ENCODE results near the gene WDR82.

Gene WDR82

DNA sequence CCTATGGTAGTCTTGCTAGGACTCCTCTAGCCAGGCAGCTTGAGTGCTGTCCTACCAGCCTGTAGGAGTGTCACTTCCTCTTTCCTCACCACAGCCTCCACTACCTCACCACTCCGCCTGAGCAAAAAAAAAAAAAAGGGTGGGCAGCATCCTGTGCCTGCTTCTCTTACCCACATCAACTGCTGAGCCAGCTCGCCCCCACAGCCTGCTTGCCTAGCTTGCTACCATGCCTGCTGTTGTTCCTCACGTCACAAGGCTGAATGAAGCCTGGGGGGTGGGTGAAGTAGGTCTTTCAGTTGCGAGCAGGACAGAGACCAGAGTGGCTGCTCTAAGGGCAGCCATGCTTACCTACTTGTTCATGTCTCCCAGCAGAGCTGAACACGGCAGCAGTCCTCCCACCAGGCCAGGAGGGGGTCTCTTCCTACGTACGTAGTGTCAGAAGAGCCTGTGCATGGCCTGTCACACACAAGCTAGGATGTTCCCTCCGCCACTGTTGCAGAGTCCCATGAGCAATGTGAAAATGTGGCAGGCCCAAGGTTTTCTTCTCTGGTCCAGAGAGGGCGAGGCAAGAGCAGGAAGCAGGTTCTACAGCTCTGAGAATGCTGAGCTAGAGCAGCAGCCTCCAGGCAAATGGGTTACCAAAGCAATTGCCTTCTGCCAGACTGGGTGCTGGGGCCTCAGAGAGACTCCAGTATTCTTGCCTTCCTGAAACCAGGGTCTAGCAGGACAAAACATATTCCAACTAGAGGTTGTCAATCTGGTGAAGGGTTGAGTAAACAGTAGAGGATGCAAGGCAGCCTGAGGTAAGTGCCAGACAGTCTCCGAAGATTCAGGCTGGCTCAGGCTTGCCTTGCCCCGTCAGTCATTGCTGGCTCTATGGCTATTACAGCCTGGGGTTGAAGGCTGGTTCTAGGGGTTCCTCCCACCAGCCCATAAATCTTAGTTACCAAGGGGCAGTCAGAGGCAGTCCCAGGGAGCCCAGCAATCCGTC, 24.8 kb downstream of the WDR82 start:
- no peak for DNase-seq (ENCODE audit: low spot score)

DNA sequence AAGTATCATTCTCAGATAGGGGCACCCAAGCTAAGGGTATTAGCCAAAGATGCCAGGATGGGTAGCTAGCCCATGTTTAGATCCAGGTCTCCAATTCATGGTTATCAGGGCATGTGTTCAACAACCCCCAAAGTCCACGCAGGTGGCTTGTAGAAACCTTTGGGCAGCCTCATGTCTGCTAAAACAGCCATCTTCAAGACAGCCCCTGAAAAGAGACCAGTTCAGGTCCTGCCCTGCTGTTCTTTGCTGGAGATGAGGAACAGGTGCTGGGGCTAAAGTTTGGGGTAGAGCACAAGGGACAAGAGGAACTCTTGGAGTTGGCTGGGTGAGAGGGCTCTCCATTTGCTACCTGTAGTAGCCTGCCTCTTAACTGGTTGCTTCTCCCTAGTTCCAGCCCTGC, 28.3 kb downstream of the WDR82 start:
- no peak for DNase-seq (ENCODE audit: low spot score)

DNA sequence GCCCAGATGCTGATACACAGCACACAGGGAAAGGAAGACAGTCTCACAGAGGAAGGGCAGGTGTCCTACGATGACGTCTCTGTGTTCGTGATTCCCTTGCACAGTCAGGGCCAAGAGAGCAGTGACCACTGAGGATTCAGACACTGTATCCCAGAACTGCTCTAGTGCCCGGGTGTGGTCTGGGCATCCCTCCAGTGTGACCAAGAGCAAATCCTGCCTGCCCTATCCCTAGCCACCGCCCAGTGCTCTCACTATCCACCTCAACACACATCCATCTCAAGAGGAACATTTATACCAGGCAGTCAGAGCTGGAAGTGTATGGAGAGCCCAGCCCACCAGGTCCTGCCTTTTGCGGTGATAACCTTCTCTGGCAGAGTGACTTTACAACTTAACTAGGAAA, 28.8 kb downstream of the WDR82 start:
- no peak for DNase-seq (ENCODE audit: low spot score)

DNA sequence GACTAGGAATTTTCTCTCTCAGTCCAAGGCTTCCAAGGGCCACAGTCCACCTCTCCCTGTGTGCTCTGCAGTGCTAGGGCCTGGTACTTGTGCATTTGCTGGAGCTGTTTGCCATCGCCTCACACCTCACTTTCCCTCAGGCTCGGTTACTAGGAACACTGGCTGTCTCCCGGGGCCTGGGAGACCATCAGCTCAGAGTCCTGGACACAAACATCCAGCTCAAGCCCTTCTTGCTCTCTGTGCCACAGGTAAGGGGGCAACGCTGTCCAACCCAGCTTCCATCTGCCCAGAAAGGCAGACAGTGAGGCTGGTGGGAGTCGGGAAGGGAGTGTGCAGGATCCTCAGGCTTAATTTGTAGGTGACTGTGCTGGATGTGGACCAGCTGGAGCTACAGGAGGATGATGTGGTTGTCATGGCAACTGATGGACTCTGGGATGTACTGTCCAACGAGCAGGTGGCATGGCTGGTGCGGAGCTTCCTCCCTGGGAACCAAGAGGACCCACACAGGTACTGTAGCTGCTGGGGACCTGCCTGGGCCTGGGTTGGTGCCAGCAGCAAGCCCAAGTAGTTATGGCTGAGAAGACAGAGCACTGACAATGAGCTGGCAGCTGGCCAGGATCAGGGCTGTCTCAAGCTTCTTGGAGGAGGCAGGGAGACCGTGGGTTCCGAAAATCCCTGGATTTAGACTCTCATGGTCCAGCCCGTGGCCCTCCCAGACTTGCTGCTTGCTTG, 29.5 kb downstream of the WDR82 start:
- no peak for DNase-seq (ENCODE audit: low spot score)

DNA sequence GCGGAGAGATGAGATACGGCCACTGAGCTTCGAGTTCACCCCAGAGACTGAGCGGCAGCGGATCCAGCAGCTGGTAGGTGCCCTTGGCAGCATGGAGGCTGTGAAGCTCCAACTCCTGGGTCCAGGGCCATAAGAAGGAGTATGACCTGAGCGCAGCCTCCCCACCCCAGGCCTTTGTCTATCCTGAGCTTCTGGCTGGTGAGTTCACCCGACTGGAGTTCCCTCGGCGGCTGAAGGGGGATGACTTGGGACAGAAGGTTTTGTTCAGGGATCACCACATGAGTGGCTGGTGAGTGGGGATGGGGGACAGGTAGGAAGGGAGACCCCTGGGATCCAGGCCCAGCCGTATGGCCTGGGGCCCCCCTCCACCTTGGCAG, 30.3 kb downstream of the WDR82 start:
- no peak for DNase-seq (ENCODE audit: low spot score)

DNA sequence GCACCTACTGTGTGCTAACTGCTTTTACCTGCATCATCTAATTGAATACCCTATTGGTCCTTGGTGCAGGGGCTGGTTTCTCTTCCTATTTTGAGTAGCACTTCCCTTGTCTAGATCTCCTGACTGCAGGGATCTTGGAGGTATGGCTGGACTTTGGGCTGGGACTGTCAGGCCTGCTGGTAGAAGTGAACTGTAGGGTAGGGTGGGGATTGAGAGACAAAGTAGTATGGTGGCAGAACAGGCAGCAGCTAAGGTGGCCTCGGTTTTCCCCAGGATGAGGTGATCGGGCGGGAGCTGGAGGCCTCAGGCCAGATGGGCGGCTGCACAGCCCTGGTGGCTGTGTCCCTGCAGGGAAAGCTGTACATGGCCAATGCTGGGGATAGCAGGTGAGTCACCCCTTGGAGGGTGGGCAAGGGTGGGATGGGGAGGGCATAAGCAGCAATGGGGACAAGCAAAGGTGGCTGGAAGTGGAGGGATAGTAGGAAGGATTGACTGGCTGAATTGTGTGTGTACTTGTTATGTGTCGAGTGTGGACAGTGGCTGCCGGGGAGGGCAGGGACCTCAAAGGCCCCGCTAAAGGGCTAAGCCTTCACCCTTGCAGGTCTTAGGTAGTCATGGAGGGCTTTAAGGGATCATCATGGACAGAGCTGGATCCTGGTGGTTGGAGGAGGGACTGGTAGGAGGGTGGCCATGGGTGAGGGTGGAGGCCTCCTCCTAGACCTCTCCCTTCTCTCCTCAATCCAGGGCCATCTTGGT, 30.9 kb downstream of the WDR82 start:
- DNase-seq (ENCODE audit: low spot score) = no peak

DNA sequence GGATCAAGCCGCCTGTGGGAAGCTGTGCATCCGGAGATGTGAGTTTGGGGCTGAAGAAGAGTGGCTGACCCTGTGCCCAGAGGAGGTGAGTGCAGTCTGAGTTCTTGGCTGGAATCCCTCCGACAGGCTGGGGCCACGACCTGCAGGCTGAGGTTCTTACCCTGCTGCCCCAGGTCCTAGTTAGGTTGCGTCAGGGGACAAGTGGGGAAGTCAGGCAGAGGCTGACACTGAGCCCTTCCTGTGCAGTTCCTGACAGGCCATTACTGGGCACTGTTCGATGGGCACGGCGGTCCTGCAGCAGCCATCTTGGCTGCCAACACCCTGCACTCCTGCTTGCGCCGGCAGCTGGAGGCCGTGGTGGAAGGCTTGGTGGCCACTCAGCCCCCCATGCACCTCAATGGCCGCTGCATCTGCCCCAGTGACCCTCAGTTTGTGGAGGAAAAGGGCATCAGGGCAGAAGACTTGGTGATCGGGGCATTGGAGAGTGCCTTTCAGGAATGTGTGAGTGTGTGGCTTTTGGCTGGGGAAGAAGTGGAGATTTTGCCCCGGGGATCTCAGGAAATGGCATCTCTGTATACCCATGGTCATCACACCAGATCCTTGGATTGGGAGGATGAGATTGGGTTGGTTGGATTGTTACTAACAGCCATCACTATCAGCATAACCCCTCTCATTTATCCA, 31.6 kb downstream of the WDR82 start:
- DNase-seq (ENCODE audit: low spot score) = no peak

DNA sequence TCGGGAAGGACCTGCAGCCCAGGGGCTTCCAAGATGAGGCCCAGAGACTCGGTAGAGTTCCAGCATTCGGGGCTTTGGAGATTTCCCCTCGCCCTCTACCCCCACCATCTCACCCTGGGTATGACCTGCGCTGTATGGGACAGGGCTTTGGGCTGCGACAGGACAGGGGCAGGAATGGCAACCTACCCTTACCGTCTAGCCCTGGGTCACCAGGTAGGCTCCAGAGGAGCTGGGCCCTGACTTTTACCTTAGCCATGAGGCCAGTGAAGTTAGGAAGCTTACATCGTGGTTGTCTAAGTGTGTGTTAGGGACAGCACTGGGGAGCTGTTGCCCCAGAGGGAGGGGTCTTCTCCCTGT, 32.2 kb downstream of the WDR82 start:
- no peak for DNase-seq (ENCODE audit: low spot score)

DNA sequence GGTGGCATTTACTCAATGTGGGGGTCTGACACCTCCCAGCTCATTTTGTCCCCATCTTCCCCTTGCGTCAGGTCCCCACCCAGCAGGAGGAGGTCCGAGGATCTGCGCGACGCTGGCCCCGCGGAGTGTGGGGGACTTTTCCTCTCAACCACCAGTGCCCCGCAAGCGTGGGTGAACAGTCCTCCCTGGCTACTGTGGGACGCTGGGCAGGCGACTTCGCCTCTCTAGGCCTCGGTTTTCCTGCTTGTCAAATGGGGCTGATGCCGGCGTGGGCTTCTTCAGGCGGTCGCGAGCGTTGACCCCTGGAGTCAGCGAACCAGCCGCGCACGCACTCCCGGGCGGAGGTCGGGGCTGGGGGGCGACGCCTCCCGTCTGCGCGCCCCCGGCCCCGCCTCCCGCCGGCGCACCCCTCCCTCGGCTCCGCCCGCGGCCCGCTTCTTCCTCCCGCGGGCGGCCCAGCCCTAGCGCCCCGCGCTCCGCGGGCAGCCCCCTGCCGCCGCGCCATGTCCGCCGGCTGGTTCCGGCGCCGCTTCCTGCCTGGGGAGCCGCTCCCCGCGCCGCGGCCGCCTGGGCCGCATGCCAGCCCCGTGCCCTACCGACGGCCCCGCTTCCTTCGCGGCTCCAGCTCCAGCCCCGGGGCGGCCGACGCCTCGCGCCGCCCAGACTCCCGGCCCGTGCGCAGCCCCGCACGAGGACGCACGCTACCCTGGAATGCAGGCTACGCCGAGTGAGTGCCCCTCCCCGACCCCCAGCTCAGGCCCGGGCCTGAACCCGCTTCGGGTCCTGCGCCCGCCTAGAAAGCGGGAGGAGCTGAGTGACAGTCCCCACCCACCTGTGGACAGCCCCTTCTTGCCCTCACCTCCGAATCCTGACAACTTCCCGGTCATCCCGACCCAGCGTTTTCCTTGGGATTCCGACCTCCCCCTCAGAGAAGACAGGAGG, 32.9 kb downstream of the WDR82 start, which contains the start of gene PPM1M:
Gene PPM1M (plus strand): TSS at position 438 of the 942 bp plus-strand sequence. CDS start 66 bp downstream, at position 504.
- DNase-seq (ENCODE audit: low spot score) = peak; percentile 76

DNA sequence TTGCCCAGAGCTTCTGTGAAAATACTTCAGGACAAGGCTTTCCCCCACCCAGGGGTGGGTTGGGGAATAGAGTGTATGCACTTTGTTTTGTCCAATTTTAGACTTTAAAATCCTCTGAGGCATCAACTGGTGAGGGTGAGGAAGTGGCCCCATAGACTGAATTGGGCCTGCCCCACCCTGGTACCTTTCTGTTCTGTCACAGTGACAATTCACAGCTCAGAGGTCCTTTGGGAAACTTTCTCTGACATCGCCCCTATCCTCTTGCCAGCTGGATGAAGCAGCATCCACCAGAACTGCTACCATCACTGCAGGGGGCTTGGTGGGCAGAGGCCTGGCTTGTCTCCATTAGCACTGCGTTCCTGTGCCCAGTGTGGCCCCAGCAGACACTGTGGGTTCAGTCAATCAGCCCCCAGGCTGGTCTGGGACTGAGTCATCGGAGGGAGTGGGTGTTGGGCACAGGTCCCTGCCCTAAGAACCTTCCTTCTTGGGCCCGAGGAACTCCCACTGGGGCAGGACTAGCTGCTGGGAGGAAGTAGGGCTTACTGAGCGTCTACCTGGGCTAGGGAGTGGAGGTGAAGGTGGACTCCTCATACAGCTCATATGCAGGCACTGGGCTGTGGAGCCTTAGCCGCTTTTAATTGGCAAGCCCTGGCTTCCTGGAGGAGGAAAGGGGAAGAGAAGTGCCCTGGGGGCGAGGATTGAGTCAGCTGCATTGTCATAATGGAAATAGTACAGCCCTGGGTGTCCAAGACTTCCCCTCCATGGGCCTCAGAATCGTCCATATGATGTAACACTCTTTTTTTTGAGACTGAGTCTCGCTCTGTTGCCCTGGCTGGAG, 34.4 kb downstream of the WDR82 start:
- no peak for DNase-seq (ENCODE audit: low spot score)

DNA sequence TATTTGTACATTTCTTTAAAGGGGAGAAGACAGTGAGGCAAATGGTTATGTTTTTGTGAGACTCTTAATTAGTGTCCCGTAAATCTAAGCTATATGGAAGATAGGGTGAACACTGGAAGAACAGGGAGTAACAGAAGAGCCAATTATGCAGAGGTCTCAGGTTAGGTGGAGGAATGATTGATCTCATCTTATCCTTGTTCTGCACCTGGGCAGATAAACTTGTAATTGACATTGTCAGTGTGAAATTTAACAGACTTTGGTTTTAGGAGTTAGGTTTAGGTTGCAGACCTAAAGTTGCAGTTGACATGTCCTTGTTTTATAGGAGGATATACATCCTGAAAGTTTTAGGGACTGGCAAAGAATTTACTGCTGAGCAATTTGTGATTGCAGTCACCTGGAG, 36.4 kb downstream of the WDR82 start:
- peak; percentile 2 for DNase-seq (ENCODE audit: low spot score)

DNA sequence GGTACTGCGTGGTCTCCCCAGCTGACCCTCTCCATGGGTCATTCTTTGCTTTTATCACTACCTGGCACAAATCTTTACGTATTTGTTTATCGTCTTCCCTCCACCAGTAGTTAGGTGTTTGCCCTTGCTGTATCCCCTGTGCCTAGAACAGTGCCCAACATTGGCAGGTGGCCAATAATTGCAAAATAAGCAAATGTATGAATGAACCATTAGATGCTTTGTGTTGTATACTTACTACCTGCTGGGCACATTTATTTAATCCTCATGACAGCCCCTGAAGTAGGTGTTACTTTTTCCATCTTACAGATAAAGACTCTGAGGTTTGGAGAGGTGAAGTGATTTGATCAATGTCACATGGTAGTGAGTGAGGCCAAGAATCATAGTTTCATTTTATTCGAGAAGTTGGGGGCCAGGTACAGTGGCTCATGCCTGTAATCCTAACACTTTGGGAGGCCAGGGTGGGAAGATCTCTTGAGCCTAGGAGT, 37.5 kb downstream of the WDR82 start:
- DNase-seq (ENCODE audit: low spot score) = no peak

DNA sequence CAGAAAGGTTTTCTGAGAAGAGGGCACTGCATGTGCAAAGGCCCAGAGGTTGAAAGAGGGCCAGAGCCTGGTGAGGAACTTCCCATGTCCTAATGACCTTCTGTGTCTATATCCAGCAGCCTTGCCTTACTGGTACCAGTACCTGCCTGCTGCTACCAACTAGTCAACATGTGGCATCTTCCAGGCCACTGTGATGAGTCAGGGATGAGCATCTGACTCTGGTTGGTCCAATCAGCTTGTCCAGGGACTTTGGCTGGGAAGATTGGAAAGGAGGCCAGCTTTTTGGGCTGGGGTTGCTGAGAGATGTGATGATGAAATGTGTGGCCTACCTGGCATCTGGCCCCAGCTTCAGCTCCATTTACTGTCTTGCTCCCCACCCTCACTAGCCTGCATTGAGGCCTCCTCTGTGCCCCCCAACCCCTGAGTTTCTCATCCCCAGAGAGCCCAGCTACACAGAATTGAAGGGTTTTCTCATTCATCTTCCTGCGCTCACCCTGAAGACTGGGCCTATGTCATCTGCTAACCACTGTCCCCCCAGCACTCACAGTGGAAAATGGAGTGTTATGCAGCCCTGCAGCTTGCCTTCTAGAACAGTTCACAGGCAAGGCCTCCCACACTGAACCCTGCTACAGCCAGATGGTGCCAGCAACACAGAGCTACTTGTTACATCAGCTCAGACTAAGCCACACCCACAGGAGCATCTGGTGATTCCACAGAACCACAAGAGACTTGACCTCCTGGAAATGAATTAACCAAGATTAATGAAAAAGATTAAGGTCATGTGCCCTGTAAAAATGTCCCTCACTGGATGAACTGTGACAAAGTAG, 38.2 kb downstream of the WDR82 start:
- peak; percentile 67 for DNase-seq (ENCODE audit: low spot score)

DNA sequence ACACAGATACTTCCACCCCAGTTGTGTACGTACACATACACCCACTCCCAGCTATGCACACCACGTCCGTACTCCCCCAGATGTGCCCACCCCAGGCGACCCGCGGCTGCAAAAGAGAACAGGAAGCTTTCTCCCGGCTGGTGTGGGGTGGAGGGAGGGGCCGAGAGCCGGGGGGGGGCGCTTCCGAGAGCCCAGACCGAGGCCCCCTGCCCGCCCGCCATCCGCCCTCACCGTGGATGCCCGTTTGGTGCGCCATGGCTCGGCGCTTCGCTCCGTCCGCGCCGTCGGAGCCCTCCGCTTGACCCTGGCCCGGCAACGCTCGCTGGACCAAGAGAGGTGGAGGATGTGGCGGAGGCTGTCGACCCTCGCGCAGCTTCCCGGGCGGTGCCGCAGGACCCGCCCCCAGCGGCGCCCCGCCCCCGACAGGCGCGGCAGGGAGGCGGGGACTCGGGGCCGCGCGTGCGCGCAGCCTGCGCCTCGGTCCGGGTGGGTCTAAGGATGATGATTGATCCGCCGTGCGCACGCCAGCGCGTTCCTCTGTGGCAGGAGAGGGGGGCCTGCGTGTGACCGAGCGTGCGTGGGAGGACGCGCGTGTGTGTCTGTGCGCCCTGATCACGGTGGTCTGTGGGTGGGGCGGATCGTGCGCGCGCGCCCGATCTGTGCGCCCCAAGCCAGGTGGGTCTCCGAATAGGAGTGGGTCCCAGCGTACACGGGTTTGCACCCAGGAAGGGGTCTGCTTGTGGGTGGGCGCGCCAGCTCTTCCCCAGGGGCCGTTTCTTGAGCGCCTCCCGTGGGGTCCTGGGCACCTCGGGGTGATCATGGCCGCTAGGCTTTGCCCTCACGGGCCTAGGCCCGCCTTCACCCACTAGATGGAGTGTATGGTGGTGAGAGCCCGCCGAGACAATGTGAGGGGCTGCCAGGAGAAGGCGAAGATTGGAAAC, 39.4 kb downstream of the WDR82 start, which contains the start of gene TWF2:
Gene TWF2 (minus strand): TSS at position 398 of the 941 bp plus-strand sequence. CDS start 142 bp downstream, at position 256.
- DNase-seq (ENCODE audit: low spot score) = peak; percentile 99

DNA sequence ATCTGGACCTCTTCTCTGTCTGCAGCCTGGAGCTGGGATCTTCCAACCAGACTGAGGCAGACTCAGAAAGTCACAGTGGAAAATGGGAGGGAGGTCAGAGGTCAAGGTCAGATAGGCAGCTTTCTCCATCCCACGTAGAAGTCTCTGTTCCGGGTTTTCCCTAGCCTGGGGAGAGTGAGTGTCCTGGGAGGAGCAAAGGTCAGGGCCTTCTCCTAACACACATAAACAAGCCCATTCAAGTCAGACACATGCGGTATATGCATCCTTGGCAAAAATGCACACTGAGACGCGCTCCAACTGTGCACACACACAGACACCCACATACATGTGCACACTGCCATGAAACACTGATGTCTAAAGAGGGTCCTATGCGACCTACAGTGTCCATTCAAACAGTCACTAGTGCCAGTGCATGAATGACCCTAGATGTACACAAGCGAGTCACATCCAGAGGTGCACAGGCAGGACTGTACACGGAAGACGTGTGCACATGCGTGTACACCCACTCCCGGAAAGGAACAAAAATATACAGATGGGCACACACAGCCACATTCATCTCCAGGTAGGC, 40.2 kb downstream of the WDR82 start:
- DNase-seq (ENCODE audit: low spot score) = peak; percentile 75

DNA sequence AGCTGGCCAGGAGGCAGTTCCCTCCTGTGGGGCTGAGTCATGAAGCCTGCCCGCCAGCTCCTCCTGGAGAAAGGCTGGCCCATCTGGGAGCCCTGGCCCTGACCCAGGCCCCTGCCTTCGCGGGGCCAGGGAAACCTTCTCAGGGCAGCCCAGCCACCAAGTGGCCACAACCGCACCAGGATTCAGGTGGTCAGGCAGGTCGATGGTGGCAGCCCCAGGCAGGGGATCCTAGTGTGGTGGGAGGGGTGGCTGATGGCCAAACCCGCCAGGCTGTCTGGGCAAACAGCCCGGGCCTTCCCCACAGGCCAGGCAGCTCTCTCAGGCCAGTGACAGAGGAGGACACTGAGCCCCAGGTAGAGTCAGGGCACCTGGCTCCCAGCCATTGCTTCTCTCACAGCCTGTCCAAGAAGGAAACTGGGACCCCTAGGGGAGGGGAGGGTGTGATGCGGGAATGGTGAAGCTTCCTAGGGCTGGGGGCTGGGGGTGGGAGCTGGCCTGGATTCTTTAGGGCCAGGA, 40.7 kb downstream of the WDR82 start:
- DNase-seq (ENCODE audit: low spot score) = no peak
